NOMO-1 (cell line): ENCODE data around the gene KYNU.
A peak's percentile ranks its signal among the peaks of the same experiment; 100 is the strongest.
"Not testable (repeated sequence)": the region's sequence is repeated elsewhere in the genome, so short reads cannot be mapped to it uniquely, and the experiment has no call there.

Experiments used
- DNase-seq, 2 experiments: peaks; one replicate each; lab custom pipeline; 2025; ENCODE audit not compliant: unreplicated experiment in 2 of 2; lab: John Stamatoyannopoulos, UW

The KYNU gene

GRCh38 chr2:143084462-143084861 lies 207.0 kb downstream of the KYNU start:
- no peak for DNase-seq

GRCh38 chr2:143085125-143085784 lies 207.8 kb downstream of the KYNU start:
- DNase-seq = no peak

- DNase-seq = no peak
These were observed 209.6 kb downstream of the KYNU start for GRCh38 chr2:143087033-143087432.

- peak in 1 of 2 experiments; percentile 17 for DNase-seq
These were observed 210.9 kb downstream of the KYNU start for GRCh38 chr2:143088388-143088787.

GRCh38 chr2:143089520-143089919 lies 212.1 kb downstream of the KYNU start:
- not testable (repeated sequence) for DNase-seq
